HEK293 (cell line): Measurements from ENCODE around the gene RHOT2.

Experiments used
- MZF1 ChIP-seq: fragments of 450-650 bp; formaldehyde crosslinking; IDR thresholded peaks from 2 replicates; pipeline ENCODE4 v1.5.1; 2017; ENCODE audit warnings: missing biosample characterization, missing genetic modification characterization, borderline replicate concordance
- YY1 ChIP-seq: fragments of 450-650 bp; formaldehyde crosslinking; IDR thresholded peaks from 2 replicates; pipeline ENCODE4 v1.5.1; 2018; ENCODE audit warnings: missing biosample characterization, missing genetic modification characterization
- ZNF501 ChIP-seq: fragments of 450-650 bp; formaldehyde crosslinking; IDR thresholded peaks from 2 replicates; pipeline ENCODE4 v1.5.1; 2016; ENCODE audit warnings: missing biosample characterization, missing genetic modification characterization
- ZNF624 ChIP-seq: fragments of 450-650 bp; formaldehyde crosslinking; IDR thresholded peaks from 2 replicates; pipeline ENCODE4 v1.5.1; 2017; ENCODE audit warnings: missing biosample characterization, missing genetic modification characterization
- TF ChIP-seq, protein P1 (sequence below): fragments of 450-650 bp; formaldehyde crosslinking; IDR thresholded peaks from 2 replicates; pipeline ENCODE4 v1.5.1; 2016; ENCODE audit warnings: missing biosample characterization, missing genetic modification characterization
- TF ChIP-seq, protein P2 (sequence below): fragments of 450-650 bp; formaldehyde crosslinking; IDR thresholded peaks from 2 replicates; pipeline ENCODE4 v1.5.1; 2016; ENCODE audit warnings: missing biosample characterization, missing genetic modification characterization

DNA sequence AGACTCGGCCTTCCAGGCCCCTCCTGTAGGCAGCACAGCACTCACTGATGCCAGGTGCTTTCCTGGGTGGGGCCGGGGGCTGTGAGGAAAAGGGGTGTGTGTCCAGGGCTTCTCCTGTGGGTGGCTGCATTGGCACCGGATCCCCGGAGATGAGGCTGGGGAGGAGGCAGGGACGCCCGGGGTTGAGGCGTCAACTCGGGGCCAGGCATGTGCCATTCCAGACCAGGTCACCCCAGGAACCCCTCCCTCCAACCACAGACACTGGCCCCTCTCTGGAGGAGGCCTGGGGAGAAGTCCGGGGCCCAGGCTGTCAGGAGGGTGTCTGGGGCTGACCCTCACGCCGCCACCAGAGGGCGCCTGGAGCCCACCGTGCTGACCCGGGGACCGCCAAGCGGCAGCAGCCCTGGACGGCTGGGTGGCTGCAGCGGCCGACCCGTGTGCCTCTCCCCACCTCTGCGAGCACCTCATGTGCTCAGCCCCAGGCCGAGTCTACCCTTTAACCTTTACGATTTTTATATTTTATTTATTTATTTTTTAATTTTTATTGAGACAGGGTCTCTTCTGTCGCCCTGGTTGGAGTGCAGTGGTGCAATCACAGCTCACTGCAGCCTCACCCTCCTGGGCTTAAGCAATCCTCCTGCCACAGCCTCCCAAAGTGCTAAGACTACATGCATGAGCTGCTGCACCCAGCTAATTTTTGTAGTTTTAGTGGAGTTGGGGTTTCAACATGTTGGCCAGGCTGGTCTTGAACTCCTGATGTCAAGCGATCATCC is 43.8 kb downstream of the RHOT2 start:
- TF ChIP-seq ZNF501 (tag by site-specific recombination) (no peak), MZF1 (tag by site-specific recombination) (no peak), YY1 (tag by site-specific recombination) (no peak), ZNF624 (tag by site-specific recombination) (no peak)
- TF ChIP-seq, protein P1, sequence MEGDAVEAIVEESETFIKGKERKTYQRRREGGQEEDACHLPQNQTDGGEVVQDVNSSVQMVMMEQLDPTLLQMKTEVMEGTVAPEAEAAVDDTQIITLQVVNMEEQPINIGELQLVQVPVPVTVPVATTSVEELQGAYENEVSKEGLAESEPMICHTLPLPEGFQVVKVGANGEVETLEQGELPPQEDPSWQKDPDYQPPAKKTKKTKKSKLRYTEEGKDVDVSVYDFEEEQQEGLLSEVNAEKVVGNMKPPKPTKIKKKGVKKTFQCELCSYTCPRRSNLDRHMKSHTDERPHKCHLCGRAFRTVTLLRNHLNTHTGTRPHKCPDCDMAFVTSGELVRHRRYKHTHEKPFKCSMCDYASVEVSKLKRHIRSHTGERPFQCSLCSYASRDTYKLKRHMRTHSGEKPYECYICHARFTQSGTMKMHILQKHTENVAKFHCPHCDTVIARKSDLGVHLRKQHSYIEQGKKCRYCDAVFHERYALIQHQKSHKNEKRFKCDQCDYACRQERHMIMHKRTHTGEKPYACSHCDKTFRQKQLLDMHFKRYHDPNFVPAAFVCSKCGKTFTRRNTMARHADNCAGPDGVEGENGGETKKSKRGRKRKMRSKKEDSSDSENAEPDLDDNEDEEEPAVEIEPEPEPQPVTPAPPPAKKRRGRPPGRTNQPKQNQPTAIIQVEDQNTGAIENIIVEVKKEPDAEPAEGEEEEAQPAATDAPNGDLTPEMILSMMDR (tag by site-specific recombination), result peak; percentile 91
- TF ChIP-seq, protein P2, sequence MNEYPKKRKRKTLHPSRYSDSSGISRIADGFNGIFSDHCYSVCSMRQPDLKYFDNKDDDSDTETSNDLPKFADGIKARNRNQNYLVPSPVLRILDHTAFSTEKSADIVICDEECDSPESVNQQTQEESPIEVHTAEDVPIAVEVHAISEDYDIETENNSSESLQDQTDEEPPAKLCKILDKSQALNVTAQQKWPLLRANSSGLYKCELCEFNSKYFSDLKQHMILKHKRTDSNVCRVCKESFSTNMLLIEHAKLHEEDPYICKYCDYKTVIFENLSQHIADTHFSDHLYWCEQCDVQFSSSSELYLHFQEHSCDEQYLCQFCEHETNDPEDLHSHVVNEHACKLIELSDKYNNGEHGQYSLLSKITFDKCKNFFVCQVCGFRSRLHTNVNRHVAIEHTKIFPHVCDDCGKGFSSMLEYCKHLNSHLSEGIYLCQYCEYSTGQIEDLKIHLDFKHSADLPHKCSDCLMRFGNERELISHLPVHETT, result no peak
